Liver (tissue), 3 donors: ENCODE measurements around the gene CCL5.

Source experiments
- CTCF ChIP-seq: fragments of 150-350 bp; IDR thresholded peaks from 2 replicates; pipeline ENCODE4 v1.5.1; 2017; ENCODE audit warnings: improper control_type of control experiment, low read depth, low read length; ENCODE audit not compliant: missing input control
- GABPA ChIP-seq, 2 donors: IDR thresholded peaks in 1 of 2; conservative IDR thresholded peaks in 1 of 2; 2 replicates each; pipeline ENCODE4 v1.6.1; 2016; ENCODE audit warnings: antibody characterized with exemption in 2 of 2, mild to moderate bottlenecking in 1 of 2, moderate library complexity in 1 of 2
- RAD21 ChIP-seq, 2 donors: IDR thresholded peaks; 2 replicates each; pipeline ENCODE4 v1.6.1; 2016; ENCODE audit warnings: antibody characterized with exemption in 2 of 2, mild to moderate bottlenecking in 2 of 2
- REST ChIP-seq: IDR thresholded peaks from 2 replicates; pipeline ENCODE4 v1.6.1; 2016; ENCODE audit warnings: antibody characterized with exemption, mild to moderate bottlenecking
- SP1 ChIP-seq: IDR thresholded peaks from 2 replicates; pipeline ENCODE4 v1.6.1; 2018; ENCODE audit warnings: antibody characterized with exemption, mild to moderate bottlenecking
- YY1 ChIP-seq: IDR thresholded peaks from 2 replicates; pipeline ENCODE4 v1.6.1; 2016; ENCODE audit warnings: antibody characterized with exemption, mild to moderate bottlenecking
- TF ChIP-seq, protein P1 (sequence below): IDR thresholded peaks from 2 replicates; pipeline ENCODE4 v1.6.1; 2016; ENCODE audit warnings: antibody characterized with exemption
- donor health status: healthy.
- donor health status: healthy.

DNA sequence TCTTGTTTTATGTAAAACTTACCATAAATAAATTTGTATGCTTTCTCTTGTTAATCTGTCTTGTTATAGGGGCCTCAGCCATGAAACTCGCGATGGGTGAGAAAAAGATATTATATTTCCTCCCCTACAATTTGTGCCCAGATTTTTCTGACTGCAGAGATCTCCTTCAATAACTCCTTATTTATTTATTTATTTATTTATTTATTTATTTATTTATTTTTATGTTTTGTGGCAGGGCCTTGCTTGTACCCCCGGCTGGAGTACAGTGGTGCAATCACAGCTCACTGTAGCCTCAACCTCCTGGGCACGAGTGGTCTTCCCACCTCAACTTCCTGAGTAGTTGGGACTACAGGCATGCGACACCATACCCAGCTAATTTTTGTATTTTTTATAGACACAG, 23.3 kb upstream of the CCL5 start:
- TF ChIP-seq GABPA (IDR thresholded peaks at IDR 0.05 in 1 of 2, conservative IDR thresholded peaks at IDR 0.05 in 1 of 2) (no peak), CTCF (no peak), REST (no peak), SP1 (no peak), YY1 (no peak), RAD21 (IDR thresholded peaks at IDR 0.05) (no peak)
- TF ChIP-seq, protein P1, sequence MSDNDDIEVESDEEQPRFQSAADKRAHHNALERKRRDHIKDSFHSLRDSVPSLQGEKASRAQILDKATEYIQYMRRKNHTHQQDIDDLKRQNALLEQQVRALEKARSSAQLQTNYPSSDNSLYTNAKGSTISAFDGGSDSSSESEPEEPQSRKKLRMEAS = no peak
